GOT3 (cell line): ENCODE data around the gene TTLL12.
A peak's percentile ranks its signal among the peaks of the same experiment; 100 is the strongest.
"Not testable (repeated sequence)": the region's sequence is repeated elsewhere in the genome, so short reads cannot be mapped to it uniquely, and the experiment has no call there.

Source experiments
- DNase-seq: peaks from one replicate; lab custom pipeline; 2025; ENCODE audit warnings: mixed read lengths; lab: John Stamatoyannopoulos, UW

Gene TTLL12

GRCh38 chr22:43153899-43154298 is 33.0 kb downstream of the TTLL12 start:
- DNase-seq, result no peak

- peak; percentile 11 for DNase-seq
These were observed 34.4 kb downstream of the TTLL12 start for GRCh38 chr22:43152357-43153071.

GRCh38 chr22:43152003-43152356 is 35.0 kb downstream of the TTLL12 start:
- DNase-seq, result no peak

GRCh38 chr22:43151251-43152002 is 35.5 kb downstream of the TTLL12 start, which contains the start of gene TSPO:
TSPO (plus strand) TSS chr22:43151559; CDS start chr22:43159239, 7,680 bp downstream.
- DNase-seq, result peak; percentile 55

- no peak for DNase-seq
These were observed 36.2 kb downstream of the TTLL12 start for GRCh38 chr22:43150731-43151206.

- DNase-seq, result no peak
These were observed 38.4 kb downstream of the TTLL12 start for GRCh38 chr22:43148581-43148980.

- no peak for DNase-seq
These were observed 39.1 kb downstream of the TTLL12 start for GRCh38 chr22:43147821-43148220.

GRCh38 chr22:43146332-43146731 is 40.6 kb downstream of the TTLL12 start:
- DNase-seq, result not testable (repeated sequence)

- DNase-seq, result not testable (repeated sequence)
These were observed 41.6 kb downstream of the TTLL12 start for GRCh38 chr22:43145371-43145770.

GRCh38 chr22:43144949-43145348 is 42.0 kb downstream of the TTLL12 start:
- DNase-seq, result no peak

- no peak for DNase-seq
These were observed 43.9 kb downstream of the TTLL12 start, which contains the start of gene MCAT for GRCh38 chr22:43142880-43143562. MCAT (minus strand) TSS chr22:43143398; CDS start chr22:43143348, 50 bp downstream.

- DNase-seq, result no peak
These were observed 50.1 kb downstream of the TTLL12 start for GRCh38 chr22:43136801-43137200.

GRCh38 chr22:43136255-43136654 is 50.7 kb downstream of the TTLL12 start:
- no peak for DNase-seq

GRCh38 chr22:43135565-43135964 is 51.4 kb downstream of the TTLL12 start:
- no peak for DNase-seq

- no peak for DNase-seq
These were observed 52.4 kb downstream of the TTLL12 start for GRCh38 chr22:43134553-43134952.

- DNase-seq, result no peak
These were observed 53.5 kb downstream of the TTLL12 start for GRCh38 chr22:43133401-43133800.

GRCh38 chr22:43131773-43132501 is 55.0 kb downstream of the TTLL12 start:
- no peak for DNase-seq

- no peak for DNase-seq
These were observed 57.2 kb downstream of the TTLL12 start for GRCh38 chr22:43129426-43130425.

GRCh38 chr22:43128928-43129424 is 58.0 kb downstream of the TTLL12 start:
- no peak for DNase-seq

- DNase-seq, result no peak
These were observed 58.8 kb downstream of the TTLL12 start for GRCh38 chr22:43128116-43128515.
